Subcutaneous abdominal adipose tissue (tissue), 5 donors: ENCODE data around the gene B4GALNT3.

Source experiments
- H3K27ac ChIP-seq: one replicate; pipeline ENCODE4 v1.7.0; 2013; ENCODE audit warnings: low read depth, mild to moderate bottlenecking, inconsistent platforms, low read length, moderate library complexity
- H3K27me3 ChIP-seq, 5 donors: one replicate each; pipeline ENCODE4 v1.7.0; 2013; ENCODE audit warnings: low read length in 5 of 5, inconsistent platforms in 1 of 5; ENCODE audit not compliant: control insufficient read depth in 5 of 5, insufficient read depth in 4 of 5
- H3K36me3 ChIP-seq, 5 donors: one replicate each; pipeline ENCODE4 v1.7.0; 2013; ENCODE audit warnings: low read length in 5 of 5; ENCODE audit not compliant: control insufficient read depth in 5 of 5, insufficient read depth in 5 of 5
- H3K4me1 ChIP-seq, 5 donors: one replicate each; pipeline ENCODE4 v1.7.0; 2013; ENCODE audit warnings: low read length in 5 of 5, mild to moderate bottlenecking in 3 of 5, moderate library complexity in 1 of 5; ENCODE audit not compliant: control insufficient read depth in 5 of 5, insufficient read depth in 5 of 5
- H3K4me3 ChIP-seq, 5 donors: one replicate each; pipeline ENCODE4 v1.7.0; 2013; ENCODE audit warnings: low read length in 5 of 5, low read depth in 1 of 5
- H3K9ac ChIP-seq, 5 donors: one replicate each; pipeline ENCODE4 v1.7.0; 2013; ENCODE audit warnings: low read length in 5 of 5, mild to moderate bottlenecking in 4 of 5, moderate library complexity in 3 of 5
- H3K9me3 ChIP-seq, 5 donors: one replicate each; pipeline ENCODE4 v1.7.0; 2013; ENCODE audit warnings: low read length in 5 of 5; ENCODE audit not compliant: control insufficient read depth in 5 of 5
- donor health status: healthy.
- donor health status: healthy.
- donor health status: healthy.
- donor health status: healthy.
- donor health status: healthy.

B4GALNT3 gene

DNA sequence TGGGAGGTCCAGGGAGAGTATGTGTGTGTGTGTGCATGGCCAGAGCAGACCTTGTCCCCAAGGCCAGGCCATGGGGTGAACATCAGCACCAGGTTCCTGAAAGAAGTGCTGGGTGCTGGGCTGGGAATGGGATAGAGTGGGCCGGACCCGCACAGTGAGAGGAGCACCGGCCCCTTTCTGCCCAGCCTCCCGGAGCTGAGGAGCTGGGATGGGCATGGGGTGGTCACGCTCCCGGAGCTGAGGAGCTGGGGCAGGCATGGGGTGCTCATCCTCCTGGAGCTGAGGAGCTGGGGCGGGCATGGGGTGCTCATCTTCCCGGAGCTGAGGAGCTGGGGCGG is 83.3 kb downstream of the B4GALNT3 start:
- Histone ChIP-seq H3K36me3 (no peaks in the 10 kb centered on the region), H3K9ac (no peak overlapping the region)

DNA sequence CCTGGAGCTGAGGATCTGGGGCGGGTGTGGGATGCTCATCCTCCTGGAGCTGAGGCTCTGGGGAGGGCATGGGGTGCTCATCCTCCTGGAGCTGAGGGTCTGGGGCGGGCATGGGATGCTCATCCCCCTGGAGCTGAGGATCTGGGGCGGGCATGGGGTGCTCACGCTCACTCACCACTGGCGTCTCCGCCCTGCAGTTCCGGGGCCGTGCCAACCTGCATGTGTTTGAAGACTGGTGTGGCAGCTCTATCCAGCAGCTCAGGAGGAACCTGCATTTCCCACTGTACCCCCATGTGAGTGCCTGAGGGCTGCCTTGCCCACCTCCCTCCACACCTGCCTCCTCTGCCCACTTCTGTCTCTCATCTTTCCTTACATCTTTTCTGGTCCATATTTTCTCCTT is 84.4 kb downstream of the B4GALNT3 start:
- Histone ChIP-seq H3K4me3 (no peak overlapping the region), H3K36me3 (no peaks in the 10 kb centered on the region), H3K9ac (no peak overlapping the region), H3K27me3 (peaks cover 10 to 25% (median 22%) of the 10 kb centered on the region in 5 donors), H3K9me3 (no peaks in the 10 kb centered on the region), H3K4me1 (peaks cover 0 to 18% (median 8%) of the 10 kb centered on the region in 5 donors), H3K27ac (no peak overlapping the region)

More for the DNA sequence above, 83.3 kb downstream of the B4GALNT3 start:
- Histone ChIP-seq H3K9me3 (no peaks in the 10 kb centered on the region), H3K4me1 (peaks cover 2 to 25% (median 12%) of the 10 kb centered on the region in 5 donors), H3K27me3 (peaks cover 10 to 22% (median 22%) of the 10 kb centered on the region in 5 donors), H3K4me3 (no peak overlapping the region), H3K27ac (no peak overlapping the region)

DNA sequence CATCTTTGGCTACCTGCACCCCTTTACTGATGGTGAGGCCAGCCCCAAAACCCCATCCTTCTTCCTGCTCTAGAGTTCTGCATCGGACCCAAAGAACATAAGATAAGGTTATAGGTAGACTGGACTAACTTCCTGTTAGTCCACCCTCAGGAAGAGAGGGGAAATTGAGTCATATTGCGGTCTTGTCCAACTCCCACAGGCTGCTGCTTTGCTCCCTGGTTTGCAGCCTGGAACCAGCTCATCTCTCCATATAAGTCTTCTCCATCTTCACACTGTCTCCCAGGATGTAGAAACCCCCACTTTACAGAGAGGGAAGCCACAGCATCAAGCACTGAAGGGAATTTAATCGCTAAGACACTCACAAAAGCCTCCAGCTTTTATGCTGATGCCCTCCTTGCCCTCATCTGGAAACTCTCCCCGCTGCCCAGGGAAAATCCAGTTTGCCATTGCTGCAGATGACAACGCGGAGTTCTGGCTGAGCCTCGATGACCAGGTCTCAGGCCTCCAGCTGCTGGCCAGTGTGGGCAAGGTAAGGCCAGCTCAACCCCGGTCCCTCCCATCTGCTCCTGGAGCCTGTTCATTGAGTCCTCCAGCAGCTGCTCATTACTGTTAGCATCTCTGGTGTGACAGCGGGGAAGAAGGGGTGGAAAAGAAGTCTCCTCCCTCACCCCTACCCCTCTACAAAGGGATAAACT is 85.3 kb downstream of the B4GALNT3 start:
- H3K9ac ChIP-seq, result no peak overlapping the region

DNA sequence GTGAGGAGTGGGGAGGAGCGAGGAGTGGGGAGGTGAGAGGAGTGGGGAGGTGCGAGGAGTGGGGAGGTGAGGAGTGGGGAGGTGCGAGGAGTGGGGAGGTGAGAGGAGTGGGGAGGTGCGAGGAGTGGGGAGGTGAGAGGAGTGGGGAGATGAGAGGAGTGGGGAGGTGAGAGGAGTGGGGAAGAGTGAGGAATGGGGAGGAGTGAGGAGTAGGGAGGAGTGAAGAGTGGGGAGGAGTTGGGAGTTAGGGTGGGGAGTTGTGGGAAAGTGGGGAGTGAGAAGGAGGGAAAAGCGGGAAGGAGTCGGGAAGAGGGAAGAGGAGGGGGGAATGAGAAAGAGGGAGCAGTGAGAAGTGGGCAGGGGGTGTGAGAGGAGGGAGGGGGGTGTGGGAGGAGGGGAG is 86.1 kb downstream of the B4GALNT3 start:
- no peak overlapping the region for H3K9ac ChIP-seq
- no peaks in the 10 kb centered on the region for H3K9me3 ChIP-seq
- no peak overlapping the region for H3K27ac ChIP-seq
- no peaks in the 10 kb centered on the region for H3K36me3 ChIP-seq
- peaks cover 10 to 25% (median 22%) of the 10 kb centered on the region in 5 donors for H3K27me3 ChIP-seq
- H3K4me1 ChIP-seq, result peaks cover 0 to 16% (median 8%) of the 10 kb centered on the region in 5 donors
- H3K4me3 ChIP-seq, result no peak overlapping the region

More for the DNA sequence above, 85.3 kb downstream of the B4GALNT3 start:
- Histone ChIP-seq H3K9me3 (no peaks in the 10 kb centered on the region), H3K27me3 (peaks cover 10 to 25% (median 22%) of the 10 kb centered on the region in 5 donors), H3K4me1 (peaks cover 0 to 16% (median 8%) of the 10 kb centered on the region in 5 donors), H3K36me3 (no peaks in the 10 kb centered on the region), H3K27ac (no peak overlapping the region), H3K4me3 (no peak overlapping the region)

DNA sequence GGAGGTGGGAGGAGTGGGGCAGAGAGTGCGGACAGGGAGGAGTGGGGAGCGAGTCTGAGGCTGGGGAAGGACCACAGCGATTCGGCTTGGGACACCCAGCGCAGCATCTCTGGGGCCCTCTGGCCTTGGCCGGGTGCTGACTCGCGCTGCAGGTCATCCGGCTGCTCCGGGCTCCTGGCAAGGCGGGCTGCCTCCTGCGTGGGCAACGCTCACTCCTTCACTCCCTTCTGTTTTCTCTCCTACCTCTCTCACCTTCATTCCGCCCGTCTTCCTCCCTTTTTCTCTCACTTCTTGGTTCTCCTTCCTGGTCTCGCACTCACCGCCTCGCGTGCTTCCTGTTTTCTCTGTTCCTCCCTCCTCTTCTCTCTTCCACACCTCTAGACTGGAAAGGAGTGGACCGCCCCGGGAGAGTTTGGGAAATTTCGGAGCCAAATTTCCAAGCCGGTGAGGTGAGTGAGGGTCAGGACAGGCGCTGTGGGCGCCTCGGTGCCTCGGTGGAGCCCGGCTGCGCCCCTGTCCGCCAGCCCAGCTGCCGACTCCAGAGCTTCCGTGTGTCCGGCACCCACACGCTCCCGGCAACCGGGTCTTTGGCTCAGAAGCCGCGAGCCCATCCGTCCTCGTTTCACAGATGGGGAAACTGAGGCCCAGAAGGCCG is 86.7 kb downstream of the B4GALNT3 start:
- Histone ChIP-seq H3K4me3 (peak overlapping the region in 1 of 5 donors; percentile 25), H3K27me3 (peaks cover 10 to 27% (median 22%) of the 10 kb centered on the region in 5 donors), H3K36me3 (no peaks in the 10 kb centered on the region), H3K9me3 (no peaks in the 10 kb centered on the region), H3K9ac (no peak overlapping the region), H3K4me1 (peaks cover 0 to 16% (median 8%) of the 10 kb centered on the region in 5 donors), H3K27ac (no peak overlapping the region)

DNA sequence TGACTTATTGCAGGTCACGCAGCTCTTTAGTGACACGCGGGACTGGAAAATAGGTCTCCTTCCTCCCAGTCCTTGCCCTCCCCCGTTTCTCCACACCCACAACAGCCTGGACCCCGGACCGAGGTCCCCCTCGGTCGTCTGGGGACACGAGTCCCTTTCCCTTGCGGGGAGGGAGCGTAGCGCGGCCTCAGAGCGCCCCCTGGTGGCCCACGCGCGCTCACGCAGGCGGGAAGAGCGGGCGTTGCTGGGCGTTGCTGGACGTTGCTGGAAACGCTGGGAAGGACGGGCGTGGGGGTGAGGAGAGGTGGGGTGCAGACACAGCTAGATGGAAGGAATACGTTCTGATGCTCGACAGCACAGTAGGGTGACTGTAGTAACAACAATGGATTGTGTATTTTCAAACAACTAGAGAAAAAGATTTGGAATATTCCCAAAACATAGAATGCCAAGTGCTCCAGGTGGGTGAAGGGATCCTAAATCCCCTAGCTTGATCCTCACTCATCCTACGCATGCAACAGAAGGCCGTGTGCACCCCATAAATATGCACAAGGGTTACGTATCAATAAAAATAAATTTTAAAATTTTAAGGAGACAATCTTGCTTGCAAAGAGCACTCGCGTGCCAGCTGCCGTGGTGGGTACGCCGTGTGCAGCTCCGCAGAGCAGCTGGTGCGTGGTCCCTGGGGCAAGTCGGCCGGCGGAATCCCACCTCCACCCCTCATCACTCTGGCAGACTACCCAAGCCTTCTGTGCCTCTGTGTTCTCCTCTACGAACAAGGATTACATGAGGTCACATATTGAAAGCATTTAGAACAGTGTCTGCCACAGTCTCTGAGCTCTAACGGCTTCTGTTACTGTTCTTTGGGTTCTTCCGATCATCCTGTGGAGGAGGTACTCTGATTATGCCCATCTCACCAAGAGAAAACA is 87.4 kb downstream of the B4GALNT3 start:
- Histone ChIP-seq H3K36me3 (no peaks in the 10 kb centered on the region), H3K9ac (no peak overlapping the region), H3K9me3 (no peaks in the 10 kb centered on the region), H3K4me3 (peak overlapping the region in 2 of 5 donors; percentile 18 to 25), H3K27me3 (peaks cover 13 to 27% (median 22%) of the 10 kb centered on the region in 5 donors), H3K27ac (no peak overlapping the region), H3K4me1 (peaks cover 0 to 18% (median 8%) of the 10 kb centered on the region in 5 donors)

DNA sequence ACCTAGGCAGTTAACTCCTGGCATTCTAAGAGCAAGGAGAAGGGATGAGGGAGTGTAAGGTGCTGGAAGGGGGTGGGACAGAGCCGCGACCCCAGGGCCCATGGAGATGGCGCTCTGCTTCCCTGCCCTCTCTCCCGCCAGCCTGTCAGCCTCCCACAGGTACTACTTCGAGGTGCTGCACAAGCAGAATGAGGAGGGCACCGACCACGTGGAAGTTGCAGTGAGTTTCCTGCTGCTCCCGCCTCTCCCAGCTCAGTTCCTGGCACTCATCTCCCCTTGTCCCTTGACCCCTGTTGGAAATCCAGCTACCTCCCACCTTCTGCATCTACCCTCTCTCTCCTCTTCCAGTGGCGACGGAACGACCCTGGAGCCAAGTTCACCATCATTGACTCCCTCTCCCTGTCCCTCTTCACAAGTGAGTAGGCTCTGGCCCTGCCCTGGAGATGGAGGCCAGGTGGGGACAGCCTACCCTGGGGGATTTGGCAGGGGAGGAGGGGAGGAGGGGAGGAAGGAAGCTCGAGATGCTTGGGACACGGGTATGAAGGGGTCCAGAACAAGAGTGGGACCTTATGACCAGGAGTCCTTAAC is 88.2 kb downstream of the B4GALNT3 start:
- H3K9ac ChIP-seq, result no peak overlapping the region
- no peaks in the 10 kb centered on the region for H3K9me3 ChIP-seq
- no peaks in the 10 kb centered on the region for H3K36me3 ChIP-seq
- peaks cover 13 to 33% (median 19%) of the 10 kb centered on the region in 5 donors for H3K27me3 ChIP-seq
- peaks cover 0 to 26% (median 16%) of the 10 kb centered on the region in 5 donors for H3K4me1 ChIP-seq
- no peak overlapping the region for H3K27ac ChIP-seq
- H3K4me3 ChIP-seq, result no peak overlapping the region

DNA sequence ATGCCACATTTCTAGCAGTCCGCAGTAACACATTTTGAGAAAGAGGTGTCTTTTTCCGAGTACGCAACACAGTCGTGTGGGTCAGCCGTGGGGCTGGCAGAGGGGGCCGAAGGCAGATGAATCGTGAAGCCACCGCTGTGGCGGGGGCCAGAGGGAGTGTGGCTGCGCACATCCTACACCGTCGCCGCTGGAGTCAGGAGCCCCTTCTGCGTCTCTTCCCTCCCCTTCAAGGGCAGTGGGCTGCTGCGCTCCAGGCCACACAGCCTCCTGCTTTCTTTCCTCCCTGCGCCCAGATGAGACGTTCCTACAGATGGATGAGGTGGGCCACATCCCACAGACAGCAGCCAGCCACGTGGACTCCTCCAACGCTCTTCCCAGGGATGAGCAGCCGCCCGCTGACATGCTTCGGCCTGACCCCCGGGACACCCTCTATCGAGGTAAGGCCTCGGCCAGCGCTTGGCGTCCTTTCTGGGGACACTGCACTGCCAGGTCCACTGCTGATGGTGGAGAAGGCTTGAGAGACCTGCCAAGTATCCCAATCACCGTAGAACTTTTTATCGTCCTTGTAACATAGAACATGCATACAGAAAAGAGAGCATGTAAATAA is 89.8 kb downstream of the B4GALNT3 start:
- H3K4me3 ChIP-seq, result no peak overlapping the region
- H3K4me1 ChIP-seq, result peaks cover 2 to 36% (median 28%) of the 10 kb centered on the region in 5 donors
- no peak overlapping the region for H3K9ac ChIP-seq
- no peaks in the 10 kb centered on the region for H3K9me3 ChIP-seq
- no peaks in the 10 kb centered on the region for H3K36me3 ChIP-seq
- H3K27me3 ChIP-seq, result peaks cover 10 to 35% (median 14%) of the 10 kb centered on the region in 5 donors
- H3K27ac ChIP-seq, result no peak overlapping the region

DNA sequence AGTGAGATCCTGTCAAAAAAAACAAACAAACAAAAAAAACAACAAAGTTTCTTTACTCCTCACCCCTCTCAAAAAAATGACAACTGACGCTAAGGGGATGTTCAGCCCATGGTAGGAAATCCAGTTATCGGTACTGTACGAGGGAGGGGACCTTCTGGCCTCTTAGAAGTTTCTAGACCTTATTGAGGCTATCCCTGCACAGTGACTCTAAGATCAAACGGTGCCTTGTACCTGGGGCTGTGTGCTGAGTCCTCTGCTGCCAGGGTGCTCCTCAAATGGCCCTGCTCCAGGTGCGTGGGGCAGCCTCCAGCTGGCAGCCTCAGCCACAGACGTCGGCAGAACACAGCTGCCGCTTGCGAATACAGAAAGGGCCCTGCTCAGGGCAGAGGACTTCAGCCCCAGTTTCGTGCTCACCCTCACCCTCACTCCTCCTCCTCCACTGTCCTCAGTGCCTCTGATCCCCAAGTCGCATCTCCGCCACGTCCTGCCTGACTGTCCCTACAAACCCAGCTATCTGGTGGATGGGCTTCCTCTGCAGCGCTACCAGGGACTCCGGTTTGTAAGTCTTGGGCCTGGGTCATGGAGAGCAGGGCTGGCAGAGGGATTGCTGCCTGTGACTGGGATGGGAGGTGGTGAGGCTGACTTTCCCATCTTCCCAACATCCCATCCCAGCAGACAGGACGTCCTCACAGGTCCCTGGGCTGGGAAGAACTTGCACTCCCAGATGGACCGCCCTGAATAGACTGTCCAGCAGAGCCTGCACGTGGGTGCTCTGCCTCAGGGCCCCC is 90.9 kb downstream of the B4GALNT3 start:
- H3K36me3 ChIP-seq, result no peaks in the 10 kb centered on the region
- H3K4me1 ChIP-seq, result peaks cover 2 to 36% (median 28%) of the 10 kb centered on the region in 5 donors
- H3K4me3 ChIP-seq, result no peak overlapping the region
- no peak overlapping the region for H3K27ac ChIP-seq
- no peak overlapping the region for H3K9ac ChIP-seq
- peaks cover 5 to 24% (median 7%) of the 10 kb centered on the region in 5 donors for H3K27me3 ChIP-seq
- H3K9me3 ChIP-seq, result no peaks in the 10 kb centered on the region
